ENCODE data around the gene CUL7.
"Not testable (repeated sequence)": the region's sequence is repeated elsewhere in the genome, so short reads cannot be mapped to it uniquely, and the experiment has no call there.

The CUL7 gene

GRCh38 chr6:43053545-43054205 is at the start of gene CUL7:
Gene CUL7, minus strand, starts transcription at chr6:43053851. Its CDS starts 1,063 bp downstream, at chr6:43052788.
- peak; percentile 94 for DNase-seq

DNA sequence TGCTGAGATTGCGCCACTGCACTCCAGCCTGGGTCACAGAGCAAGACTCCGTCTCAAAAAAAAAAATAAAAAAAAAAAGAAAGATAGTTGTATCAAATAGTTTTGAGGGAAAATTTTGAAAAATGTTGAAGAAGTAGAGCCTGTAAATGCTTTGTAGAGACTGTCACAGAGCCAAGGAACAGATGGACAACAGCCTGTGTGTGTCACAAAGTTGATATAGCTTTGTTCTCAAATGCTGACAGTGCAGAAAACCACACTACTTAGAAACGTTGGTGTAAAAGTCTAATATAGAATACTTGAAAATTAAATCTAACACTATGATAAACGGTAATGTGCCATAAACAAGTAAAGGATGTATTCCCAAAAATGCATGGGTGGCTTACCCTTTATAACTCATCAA is 47.8 kb upstream of the CUL7 start:
- DNase-seq, result no peak

- no peak for DNase-seq
Measured at GRCh38 chr6:43097502-43097901, 43.9 kb upstream of the CUL7 start.

- DNase-seq, result no peak
Measured at GRCh38 chr6:43097098-43097489, 43.4 kb upstream of the CUL7 start.

GRCh38 chr6:43096451-43097097 is 42.9 kb upstream of the CUL7 start:
- DNase-seq, result no peak

- DNase-seq, result no peak
Measured at GRCh38 chr6:43095939-43096338, 42.3 kb upstream of the CUL7 start.

GRCh38 chr6:43093436-43094289 is 40.0 kb upstream of the CUL7 start:
- DNase-seq, result no peak

GRCh38 chr6:43092635-43093034 is 39.0 kb upstream of the CUL7 start:
- no peak for DNase-seq

- DNase-seq, result no peak
Measured at GRCh38 chr6:43091436-43091991, 37.9 kb upstream of the CUL7 start.

GRCh38 chr6:43091020-43091419 is 37.4 kb upstream of the CUL7 start:
- no peak for DNase-seq

DNA sequence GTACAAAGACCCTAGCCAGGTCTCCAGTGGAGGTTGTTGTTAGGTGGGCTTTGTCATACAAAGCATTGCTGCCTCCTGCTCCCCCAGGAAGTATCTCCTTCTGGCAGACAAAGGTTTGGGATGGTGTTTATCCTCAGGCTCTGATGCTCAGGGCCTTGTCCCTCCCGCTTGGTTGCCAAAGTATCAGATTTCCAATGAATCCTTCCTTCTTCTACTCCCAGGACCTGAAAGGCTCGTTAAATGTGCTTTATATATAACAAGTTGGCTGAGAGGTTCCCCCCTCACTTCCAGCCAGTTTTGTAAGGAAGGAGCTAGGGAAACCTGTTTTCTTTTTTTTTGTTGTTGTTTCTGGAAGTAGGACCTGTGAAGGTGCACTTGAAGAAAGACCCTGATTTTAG is 36.9 kb upstream of the CUL7 start:
- no peak for DNase-seq

- no peak for DNase-seq
Measured at GRCh38 chr6:43089874-43090558, 36.4 kb upstream of the CUL7 start.

DNA sequence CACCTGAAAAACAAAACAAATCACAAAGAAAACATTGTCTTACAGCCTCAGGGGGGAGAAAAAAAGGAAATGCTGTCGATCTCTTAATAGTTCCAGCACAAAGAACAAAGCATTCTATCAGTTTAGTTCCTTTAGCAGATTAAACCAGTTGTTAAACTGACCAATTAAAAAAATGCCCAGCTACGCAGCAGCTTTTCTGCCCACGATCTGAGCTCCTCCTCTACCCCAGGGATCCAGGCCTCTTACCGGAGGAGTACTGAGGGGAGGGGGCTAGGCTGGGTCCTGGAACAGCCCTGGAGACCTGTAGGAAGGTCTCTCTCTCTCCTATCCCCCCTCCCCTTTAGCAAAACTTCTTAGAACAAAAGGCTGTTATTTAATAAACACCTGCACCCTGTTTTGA is 35.8 kb upstream of the CUL7 start:
- no peak for DNase-seq

DNA sequence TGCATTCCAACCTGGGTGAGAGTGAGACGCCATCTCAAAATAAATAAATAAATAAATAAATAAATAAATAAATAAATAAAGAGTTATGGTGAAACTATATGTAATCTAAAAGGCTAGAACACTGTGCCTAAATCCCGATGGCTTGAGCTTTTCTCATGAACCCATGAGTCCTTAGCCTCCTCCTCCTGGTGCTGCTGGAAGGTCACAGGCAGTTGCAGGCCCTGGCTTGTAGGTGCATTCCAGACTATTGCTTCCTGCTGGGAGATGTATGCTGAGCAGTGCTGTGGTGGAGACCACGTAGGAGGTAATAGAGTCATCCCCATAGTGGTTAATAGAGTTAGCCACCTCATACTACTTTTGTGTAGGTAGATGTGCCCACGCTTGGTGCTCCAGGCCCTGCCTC is 35.0 kb upstream of the CUL7 start:
- no peak for DNase-seq

GRCh38 chr6:43086022-43086658 is 32.5 kb upstream of the CUL7 start:
- DNase-seq, result no peak

DNA sequence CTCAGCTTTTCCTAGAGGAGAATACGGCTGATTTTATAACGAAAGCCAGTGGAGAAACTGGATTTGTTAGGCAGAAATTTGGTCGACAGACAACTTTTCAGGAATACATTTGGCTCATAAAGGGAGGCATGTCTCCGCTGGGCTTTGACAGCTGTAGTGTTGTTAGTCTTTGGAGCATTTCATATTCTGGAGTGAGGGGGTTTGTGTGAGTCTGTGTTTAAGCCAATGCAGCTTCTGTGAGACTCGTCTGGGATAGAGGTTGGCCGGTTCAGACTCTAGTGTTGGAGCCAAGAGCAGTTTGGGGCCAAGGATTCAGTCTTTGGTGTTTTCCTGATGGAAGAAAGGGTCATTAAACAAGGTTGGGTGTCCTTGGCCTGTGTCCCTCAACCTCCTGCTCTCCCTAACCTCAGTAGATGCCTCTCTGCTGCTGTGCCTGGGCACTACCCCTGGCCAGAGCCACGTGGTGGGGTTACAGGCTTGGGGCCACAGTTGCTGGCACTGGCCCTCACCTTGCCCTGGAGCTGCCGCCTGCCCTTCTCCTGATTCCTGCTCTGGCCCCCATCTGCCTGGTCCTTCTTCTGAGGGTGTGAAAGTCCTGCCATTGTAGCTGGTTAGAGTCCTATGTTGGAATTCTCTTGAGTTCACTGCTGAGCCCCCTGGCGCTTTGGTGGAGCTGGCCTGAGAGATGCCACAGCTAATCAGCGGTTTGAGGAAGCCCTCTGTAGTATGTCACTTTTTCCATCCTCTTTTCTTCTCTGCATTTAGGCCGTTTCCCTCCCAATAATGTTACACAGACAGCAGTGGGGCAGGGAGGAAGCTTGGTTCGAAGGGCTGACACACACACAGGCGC is 29.4 kb upstream of the CUL7 start:
- no peak for DNase-seq

- not testable (repeated sequence) for DNase-seq
Measured at GRCh38 chr6:43081922-43082321, 28.3 kb upstream of the CUL7 start.

GRCh38 chr6:43081043-43081442 is 27.4 kb upstream of the CUL7 start:
- no peak for DNase-seq

GRCh38 chr6:43078691-43079090 is 25.0 kb upstream of the CUL7 start:
- DNase-seq, result no peak

DNA sequence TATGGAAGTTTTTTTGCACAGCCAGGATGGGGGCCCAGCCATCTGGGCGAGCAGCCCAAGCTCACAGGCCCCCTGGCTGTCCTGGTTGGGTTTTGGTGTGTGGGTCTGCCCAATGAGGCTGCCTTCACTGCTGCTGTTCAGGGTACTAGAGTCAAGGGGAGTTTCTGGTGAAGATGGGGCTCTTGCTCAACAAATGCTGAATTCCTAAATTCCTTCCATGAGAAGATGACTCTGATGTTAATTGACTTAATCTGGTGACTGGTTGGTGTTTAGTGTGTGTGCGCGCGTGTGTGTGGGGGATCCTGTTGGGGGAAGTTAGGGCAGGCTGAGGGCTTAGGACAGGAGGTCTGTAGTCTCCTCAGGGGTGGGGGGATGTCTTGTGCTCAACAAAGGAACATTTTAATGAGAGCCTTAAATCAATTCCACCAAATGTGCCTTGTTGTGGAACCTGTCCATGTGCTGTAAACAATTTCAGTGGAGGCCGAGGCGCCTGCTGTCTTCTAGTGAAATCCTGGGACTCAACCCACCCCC is 24.4 kb upstream of the CUL7 start:
- DNase-seq, result no peak

DNA sequence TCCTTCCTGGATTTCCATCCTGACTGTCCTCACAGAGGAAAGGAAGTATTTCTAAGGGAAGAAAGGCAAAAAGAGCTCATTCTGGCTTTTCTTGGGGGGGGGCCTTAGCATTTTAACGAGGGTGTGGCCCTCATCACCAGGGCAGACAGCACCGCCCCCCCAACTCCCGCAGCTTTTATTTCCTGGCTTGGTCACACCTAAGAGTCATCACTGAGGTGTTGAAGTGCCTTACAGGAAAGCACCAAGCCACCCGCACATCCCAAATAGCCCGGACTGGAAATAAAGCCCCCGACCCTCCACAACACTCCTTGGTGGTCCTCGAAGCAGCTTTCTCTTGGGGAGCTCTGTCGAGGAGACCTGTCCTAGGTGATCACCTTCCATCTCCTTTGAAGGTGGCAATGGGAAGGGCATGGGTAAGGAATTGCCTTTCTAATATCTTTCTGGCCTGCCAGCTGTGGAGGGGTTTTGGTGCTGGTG is 23.7 kb upstream of the CUL7 start:
- DNase-seq, result no peak

All from CD4-positive, alpha-beta T cell treated with Interleukin-17A for 4 hours (primary cell).